IMR-90 (cell line): ENCODE measurements around the gene OXSR1. TPM values are rescaled to one million over a fixed set of nuclear protein-coding genes. Genes with fewer than 3 reads are reported as not detected.

ENCODE experiments used
- ATAC-seq: fragments of 200-7000 bp; cut with Tn5 transposase; 2 replicates; pipeline ENCODE4 v1.9.1; 2020; ENCODE audit warnings: low read depth, mild to moderate bottlenecking, moderate library complexity
- BruUV-seq: library from RNA; stranded (reverse); fragments of 400-500 nt; replicated peaks from 2 replicates; lab custom pipeline; 2021; lab: Mats Ljungman, UMichigan
- CTCF ChIA-PET: fragments of 300-600 bp; formaldehyde crosslinking; extraction: SDS; loops from one replicate; lab custom pipeline; 2021; ENCODE audit warnings: antibody characterized with exemption; lab: Yijun Ruan, JAX
- POLR2A ChIA-PET: fragments of 300-600 bp; sonication (Branson Sonifier 250); formaldehyde crosslinking; loops from one replicate; lab custom pipeline; 2022; ENCODE audit warnings: antibody characterized with exemption; ENCODE audit not compliant: unreplicated experiment; lab: Charles Lee
- DNase-seq: peaks from one replicate; pipeline ENCODE4 v3.0.0; 2013
- H2AFZ ChIP-seq: replicated peaks from 2 replicates; pipeline ENCODE3; 2013; ENCODE audit warnings: low read length, mild to moderate bottlenecking; ENCODE audit not compliant: poor library complexity
- H2AK5ac ChIP-seq: 2 replicates; pipeline ENCODE4 v1.6.1; 2013; ENCODE audit warnings: low read depth, low read length, inconsistent platforms
- H2AK9ac ChIP-seq: replicated peaks from 2 replicates; pipeline ENCODE3; 2013; ENCODE audit warnings: mild to moderate bottlenecking, low read depth, low read length, moderate library complexity; ENCODE audit not compliant: poor library complexity
- H2BK120ac ChIP-seq: 2 replicates; pipeline ENCODE4 v1.6.1; 2013; ENCODE audit warnings: low read depth, low read length, inconsistent platforms
- H2BK15ac ChIP-seq: 3 replicates; pipeline ENCODE4 v1.6.1; 2013; ENCODE audit warnings: low read depth, low read length, inconsistent platforms
- H2BK20ac ChIP-seq: 2 replicates; pipeline ENCODE4 v1.6.1; 2013; ENCODE audit warnings: low read depth, mild to moderate bottlenecking, inconsistent platforms, low read length, moderate library complexity
- H2BK5ac ChIP-seq: 2 replicates; pipeline ENCODE4 v1.6.1; 2013; ENCODE audit warnings: mild to moderate bottlenecking, low read depth, low read length, inconsistent platforms; ENCODE audit not compliant: poor library complexity, severe bottlenecking
- H3K14ac ChIP-seq: replicated peaks from 2 replicates; pipeline ENCODE4 v1.6.1; 2013; ENCODE audit warnings: low read depth, low read length, inconsistent platforms
- H3K18ac ChIP-seq: 2 replicates; pipeline ENCODE4 v1.6.1; 2013; ENCODE audit warnings: low read depth, low read length, control low read depth
- H3K23ac ChIP-seq: 2 replicates; pipeline ENCODE4 v1.6.1; 2013; ENCODE audit warnings: low read depth, low read length, inconsistent platforms
- H3K27ac ChIP-seq: 2 replicates; pipeline ENCODE4 v1.5.1; 2013; ENCODE audit warnings: mild to moderate bottlenecking, control low read depth, low read length; ENCODE audit not compliant: insufficient read depth
- H3K27me3 ChIP-seq: 2 replicates; pipeline ENCODE4 v1.6.1; 2013; ENCODE audit warnings: low read length; ENCODE audit not compliant: control insufficient read depth, insufficient read depth
- H3K36me3 ChIP-seq: 2 replicates; pipeline ENCODE4 v1.6.1; 2013; ENCODE audit warnings: low read length, mixed read lengths; ENCODE audit not compliant: control insufficient read depth, insufficient read depth
- H3K4ac ChIP-seq: 2 replicates; pipeline ENCODE4 v1.6.1; 2013; ENCODE audit warnings: low read depth, low read length, inconsistent platforms
- H3K4me1 ChIP-seq: 2 replicates; pipeline ENCODE4 v1.6.1; 2013; ENCODE audit warnings: low read length, mixed read lengths; ENCODE audit not compliant: control insufficient read depth, insufficient read depth
- H3K4me2 ChIP-seq: 2 replicates; pipeline ENCODE4 v1.6.1; 2013; ENCODE audit warnings: low read depth, mild to moderate bottlenecking, control low read depth, low read length, moderate library complexity
- H3K4me3 ChIP-seq: 2 replicates; pipeline ENCODE4 v1.5.1; 2013; ENCODE audit warnings: low read depth, mild to moderate bottlenecking, control low read depth, low read length, moderate library complexity; ENCODE audit not compliant: insufficient read depth
- H3K56ac ChIP-seq: 2 replicates; pipeline ENCODE4 v1.6.1; 2013; ENCODE audit warnings: low read length, inconsistent platforms; ENCODE audit not compliant: insufficient read depth; ENCODE audit errors: extremely low read depth
- H3K79me1 ChIP-seq, 2 experiments: 2 replicates each; pipeline ENCODE4 v1.6.1; 2013; ENCODE audit warnings: low read length in 2 of 2, inconsistent platforms in 1 of 2, low read depth in 1 of 2
- H3K9ac ChIP-seq: 2 replicates; pipeline ENCODE4 v1.6.1; 2013; ENCODE audit warnings: low read depth, low read length, control low read depth
- H3K9me1 ChIP-seq: 2 replicates; pipeline ENCODE4 v1.6.1; 2013; ENCODE audit warnings: low read length, inconsistent platforms; ENCODE audit not compliant: insufficient read depth
- H3K9me3 ChIP-seq: 2 replicates; pipeline ENCODE4 v1.6.1; 2013; ENCODE audit warnings: low read length; ENCODE audit not compliant: control insufficient read depth, insufficient read depth
- H4K20me1 ChIP-seq: 2 replicates; pipeline ENCODE4 v1.6.1; 2013; ENCODE audit warnings: low read length, inconsistent platforms; ENCODE audit not compliant: insufficient read depth
- H4K5ac ChIP-seq: 2 replicates; pipeline ENCODE4 v1.6.1; 2013; ENCODE audit warnings: mild to moderate bottlenecking, low read depth, low read length, control low read depth
- H4K8ac ChIP-seq, 2 experiments: 2 replicates each; pipeline ENCODE4 v1.6.1; 2013; ENCODE audit warnings: low read depth in 2 of 2, low read length in 2 of 2, control low read depth in 1 of 2, inconsistent platforms in 1 of 2
- H4K91ac ChIP-seq: 2 replicates; pipeline ENCODE4 v1.6.1; 2013; ENCODE audit warnings: low read depth, low read length, inconsistent platforms; ENCODE audit not compliant: insufficient read depth
- BHLHE40 ChIP-seq: fragments of 150-350 bp; IDR thresholded peaks from 2 replicates; pipeline ENCODE4 v1.6.1; 2016; ENCODE audit warnings: mild to moderate bottlenecking, low read depth, low read length
- CEBPB ChIP-seq: IDR thresholded peaks from 2 replicates; pipeline ENCODE4 v1.6.1; 2012; ENCODE audit warnings: low read depth, low read length, improper control_type of control experiment
- CHD1 ChIP-seq: IDR thresholded peaks from 2 replicates; pipeline ENCODE4 v1.6.1; 2012; ENCODE audit warnings: low read depth, low read length, improper control_type of control experiment
- ELK1 ChIP-seq: fragments of 150-350 bp; IDR thresholded peaks from 2 replicates; pipeline ENCODE4 v1.6.1; 2016; ENCODE audit warnings: low read depth, mild to moderate bottlenecking, low read length, moderate library complexity, borderline replicate concordance
- FOS ChIP-seq: fragments of 150-350 bp; IDR thresholded peaks from 2 replicates; pipeline ENCODE4 v1.6.1; 2016; ENCODE audit warnings: low read depth, low read length
- MAFK ChIP-seq: IDR thresholded peaks from 2 replicates; pipeline ENCODE4 v1.6.1; 2012; ENCODE audit warnings: low read depth, low read length, improper control_type of control experiment
- MAZ ChIP-seq: IDR thresholded peaks from 2 replicates; pipeline ENCODE4 v1.6.1; 2012; ENCODE audit warnings: low read depth, mild to moderate bottlenecking, low read length, improper control_type of control experiment, moderate library complexity, borderline replicate concordance
- MXI1 ChIP-seq: IDR thresholded peaks from 2 replicates; pipeline ENCODE4 v1.6.1; 2012; ENCODE audit warnings: low read depth, mild to moderate bottlenecking, low read length, moderate library complexity, borderline replicate concordance
- NFE2L2 ChIP-seq: fragments of 150-350 bp; IDR thresholded peaks from 2 replicates; pipeline ENCODE4 v1.6.1; 2016; ENCODE audit warnings: low read depth, mild to moderate bottlenecking, low read length
- POLR2A ChIP-seq: IDR thresholded peaks from 2 replicates; pipeline ENCODE4 v1.6.1; 2012; ENCODE audit warnings: mild to moderate bottlenecking, low read depth, low read length
- RAD21 ChIP-seq: IDR thresholded peaks from 2 replicates; pipeline ENCODE4 v1.6.1; 2012; ENCODE audit warnings: low read length, improper control_type of control experiment
- RCOR1 ChIP-seq: IDR thresholded peaks from 2 replicates; pipeline ENCODE4 v1.6.1; 2012; ENCODE audit warnings: mild to moderate bottlenecking, low read length, improper control_type of control experiment; ENCODE audit not compliant: insufficient replicate concordance
- RFX5 ChIP-seq: IDR thresholded peaks from 2 replicates; pipeline ENCODE4 v1.8.0; 2012; ENCODE audit warnings: low read depth, mild to moderate bottlenecking, low read length, moderate library complexity
- SMC3 ChIP-seq: fragments of 150-350 bp; IDR thresholded peaks from 2 replicates; pipeline ENCODE4 v1.6.1; 2016; ENCODE audit warnings: low read depth, mild to moderate bottlenecking, antibody characterized with exemption, low read length, moderate library complexity
- USF2 ChIP-seq: fragments of 150-350 bp; IDR thresholded peaks from 2 replicates; pipeline ENCODE4 v1.6.1; 2017; ENCODE audit warnings: mild to moderate bottlenecking, antibody characterized with exemption, low read length, low read depth
- WGBS, 2 experiments: methylation state at CpG; one replicate each; pipeline versions ENCODE4 v1.1.5 to v1.1.7; 2013; ENCODE audit warnings: missing lambda C conversion rate in 2 of 2; ENCODE audit not compliant: insufficient read length in 1 of 2; ENCODE audit errors: extremely low coverage in 2 of 2; 5-methylcytosine and 5-hydroxymethylcytosine counted together
- dilution Hi-C: fragments of 300-500 bp; cut with HindIII; formaldehyde crosslinking; loops from one replicate; pipeline ENCODE4 v1.14.3; 2018; ENCODE audit warnings: low sequenced_read_pairs; ENCODE audit not compliant: unreplicated experiment
- in situ Hi-C: fragments of 300-500 bp; cut with MboI; formaldehyde crosslinking; loops from 3 replicates; pipeline ENCODE4 v1.14.3; 2019; ENCODE audit warnings: low sequenced_read_pairs, inconsistent platforms, mixed read lengths
- intact Hi-C: fragments of 100-400 bp; cut with micrococcal nuclease; formaldehyde crosslinking; loops from 2 replicates; pipeline ENCODE4 v1.10.0; 2022
- polyA plus RNA-seq, 3 experiments: library from polyadenylated mRNA; depleted of rRNA; stranded (reverse); fragments of >200 nt; gene quantifications; 2 replicates each; pipeline ENCODE4 v1.2.3, GENCODE V29; 2012; ENCODE audit warnings: low replicate concordance in 1 of 3
- total RNA-seq: library from RNA; depleted of rRNA; stranded (reverse); fragments of >200 nt; gene quantifications from 2 replicates; pipeline ENCODE4 v1.2.3, GENCODE V29; 2012

Gene OXSR1
- total and polyA plus RNA-seq, 2 of the 4 experiments (the other 2 are of a cell fraction), result 32.9 to 37.6 TPM

- H3K14ac ChIP-seq, result no peak overlapping the region
- H3K56ac ChIP-seq, result no peak overlapping the region
- dilution Hi-C loops, result no loop called here
- DNase-seq (no peak), ATAC-seq (no peak)
- no peak overlapping the region for H4K8ac ChIP-seq
- no peak overlapping the region for H3K9ac ChIP-seq
- H2AFZ ChIP-seq, result no peak overlapping the region
- no peak overlapping the region for H3K18ac ChIP-seq
- no peak overlapping the region for H4K5ac ChIP-seq
- POLR2A ChIA-PET, result no interaction called here
- H3K36me3 ChIP-seq, result no peaks in the 10 kb centered on the region
- WGBS, 2 experiments, result no CpG with 5 or more reads among the region's 3 CpGs
- H2BK5ac ChIP-seq, result no peak overlapping the region
- no peaks in the 10 kb centered on the region for H3K4me1 ChIP-seq
- H3K79me1 ChIP-seq, result no peaks in the 10 kb centered on the region
- in situ Hi-C loops, result no loop called here
- no peaks in the 10 kb centered on the region for H3K27me3 ChIP-seq
- H2AK9ac ChIP-seq, result no peak overlapping the region
- H2BK120ac ChIP-seq, result no peak overlapping the region
- no peaks in the 10 kb centered on the region for H3K9me1 ChIP-seq
- no TSS peak for BruUV-seq
- H2AK5ac ChIP-seq, result no peak overlapping the region
- no peak overlapping the region for H4K91ac ChIP-seq
- H3K23ac ChIP-seq, result no peak overlapping the region
- H3K27ac ChIP-seq, result no peak overlapping the region
- no peak overlapping the region for H3K4ac ChIP-seq
- H2BK15ac ChIP-seq, result no peak overlapping the region
- H2BK20ac ChIP-seq, result no peak overlapping the region
- no peaks in the 10 kb centered on the region for H4K20me1 ChIP-seq
- H3K4me3 ChIP-seq, result no peak overlapping the region
- CTCF ChIA-PET, result interaction anchor here (0.6 kb wide), 1 partner anchor 13 kb away, joined by 3 read pairs; no protein-coding TSS in a partner anchor
- no peaks in the 10 kb centered on the region for H3K9me3 ChIP-seq
- no peak overlapping the region for H3K4me2 ChIP-seq
- intact Hi-C loops, result no loop called here
- TF ChIP-seq NFE2L2, result no peak
- no peak for TF ChIP-seq POLR2A
- no peak for TF ChIP-seq CEBPB
- TF ChIP-seq RAD21, result no peak
- no peak for TF ChIP-seq ELK1
- no peak for TF ChIP-seq BHLHE40
- no peak for TF ChIP-seq CHD1
- no peak for TF ChIP-seq SMC3
- TF ChIP-seq FOS, result no peak
- no peak for TF ChIP-seq USF2
- no peak for TF ChIP-seq RCOR1
- TF ChIP-seq MAFK, result no peak
- TF ChIP-seq MAZ, result no peak
- no peak for TF ChIP-seq MXI1
- no peak for TF ChIP-seq RFX5
Measured at GRCh38 chr3:38151667-38152265, 13.6 kb upstream of the OXSR1 start.
